ENCODE data around the gene INPP4A. TPM values are rescaled to one million over a fixed set of nuclear protein-coding genes. Genes with fewer than 3 reads are reported as not detected.

The INPP4A gene
- total and polyA plus RNA-seq, 10 of the 15 experiments (the other 5 are each of a cell fraction or from before 2014, with no cell fraction given), result 4.7 to 62.3 (median 36.9) TPM

- no peak for TF ChIP-seq TCF7 (IDR thresholded peaks at IDR 0.05; ENCODE audit: borderline replicate concordance)
Measured at GRCh38 chr2:98586551-98587140, 142.0 kb downstream of the INPP4A start (continued).

GRCh38 chr2:98588880-98589431, 144.3 kb downstream of the INPP4A start:
- POLR2A ChIA-PET, result no interaction called here
- SMC1A ChIA-PET (ENCODE audit: uncharacterized antibody, unreplicated experiment), result no interaction called here
- CTCF ChIA-PET, result interaction anchor here (1.0 kb wide), 1 partner anchor 20 kb away, joined by 3 read pairs; no protein-coding TSS in a partner anchor
- intact Hi-C loops (cut with micrococcal nuclease; ENCODE audit: unreplicated experiment) (loop anchor here (10.0 kb wide), 1 partner anchor 476 kb away; no protein-coding TSS in a partner anchor), in situ Hi-C loops (cut with MboI) (no loop called here)
- no peak overlapping the region for H3K4me3 ChIP-seq
- no peak for FAIRE-seq
- ATAC-seq, result no peak
- DNase-seq (ENCODE audit: low read depth, low spot score), result no peak
- 78% methylated on average over 4 of the region's 4 CpGs for WGBS (ENCODE audit: insufficient coverage, insufficient replicate concordance, low lambda C conversion rate, missing lambda C conversion rate)
- TF ChIP-seq ZZZ3 (IDR thresholded peaks at IDR 0.05; ENCODE audit: control insufficient read depth, insufficient read length, low read depth) (no peak), TAF1 (IDR thresholded peaks at IDR 0.05; ENCODE audit: borderline replicate concordance, low read depth, low read length) (no peak), SMC3 (IDR thresholded peaks at IDR 0.05; ENCODE audit: borderline replicate concordance, low read length) (no peak), IRF4 (IDR thresholded peaks at IDR 0.05; ENCODE audit: low read depth, low read length) (no peak), HSF1 (IDR thresholded peaks at IDR 0.05; ENCODE audit: low read depth, low read length) (no peak), RFX5 (IDR thresholded peaks at IDR 0.05; ENCODE audit: low read depth, low read length) (no peak), MAX (IDR thresholded peaks at IDR 0.05; ENCODE audit: low read depth, low read length) (no peak)
- peaks cover 21 to 29% of the 10 kb centered on the region in 2 experiments for H3K36me3 ChIP-seq (ENCODE audit: control insufficient read depth in 2 of 2, insufficient read depth in 2 of 2, low read length in 1 of 2)
- no peaks in the 10 kb centered on the region for H3K4me1 ChIP-seq (ENCODE audit: control insufficient read depth, insufficient read depth, low read length)
- H3K4me2 ChIP-seq (ENCODE audit: control insufficient read depth, insufficient read depth), result no peak overlapping the region
- no TSS peak for BruUV-seq (replicated peaks)
- no peak overlapping the region for H3K9ac ChIP-seq (ENCODE audit: control insufficient read depth, insufficient read depth, low read length)
- H3K9me3 ChIP-seq (replicated peaks; ENCODE audit: control insufficient read depth, insufficient read depth, low read length), result peaks cover 4% of the 10 kb centered on the region; the same call in 2 of the 3 replicates
- no peaks in the 10 kb centered on the region; the same call in 1 of the 2 replicates for H4K20me1 ChIP-seq (ENCODE audit: control insufficient read depth, insufficient read depth)
- H3K79me2 ChIP-seq (ENCODE audit: control insufficient read depth, insufficient read depth, low read length), result no peaks in the 10 kb centered on the region
- H3K27ac ChIP-seq (ENCODE audit: control insufficient read depth, insufficient read depth), result no peak overlapping the region
- no peaks in the 10 kb centered on the region for H3K27me3 ChIP-seq (replicated peaks in 1 of 2; ENCODE audit: control insufficient read depth in 2 of 2, insufficient read depth in 2 of 2, low read length in 1 of 2)
- no peak overlapping the region for H2AFZ ChIP-seq (ENCODE audit: control insufficient read depth, low read depth, low read length)
- RAD21 ChIA-PET (ENCODE audit: unreplicated experiment), result no interaction called here

Measured in GM12878 (cell line).